Right lobe of liver (tissue), 6 donors: Measurements from ENCODE around the gene ANO6. TPM values are rescaled to one million over a fixed set of nuclear protein-coding genes. Genes with fewer than 3 reads are reported as not detected.
A peak's percentile ranks its signal among the peaks of the same experiment; 100 is the strongest.

Experiments used
- ATAC-seq, 4 donors: fragments of 200-7000 bp; cut with Tn5 transposase; one replicate each; pipeline ENCODE4 v1.9.1; 2020; ENCODE audit warnings: mild to moderate bottlenecking in 4 of 4, moderate library complexity in 4 of 4
- DNase-seq, 3 donors: peaks; one replicate each; pipeline ENCODE4 v3.0.0-alpha.2; 2020
- H3K27ac ChIP-seq, 3 donors: fragments of 200-600 bp; one replicate each; pipeline ENCODE4 v1.8.0; 2022
- H3K27me3 ChIP-seq, 2 donors: fragments of 200-600 bp; one replicate each; pipeline ENCODE4 v1.8.0; 2022
- H3K36me3 ChIP-seq, 4 donors: fragments of 200-600 bp; sonication (generic) in 1 of 4; one replicate each; pipeline versions ENCODE4 v1.5.1 to v1.8.0; 2017 to 2022; ENCODE audit warnings: control low read depth in 1 of 4
- H3K4me1 ChIP-seq, 4 donors: fragments of 200-600 bp; sonication (generic) in 1 of 4; one replicate each; pipeline versions ENCODE4 v1.5.1 to v1.8.0; 2017 to 2022; ENCODE audit warnings: control low read depth in 1 of 4
- H3K4me3 ChIP-seq, 3 donors: fragments of 200-600 bp; one replicate each; pipeline ENCODE4 v1.8.0; 2022
- H3K9me3 ChIP-seq, 4 donors: fragments of 200-600 bp; sonication (generic) in 1 of 4; one replicate each; pipeline versions ENCODE4 v1.5.1 to v1.8.0; 2017 to 2022; ENCODE audit warnings: control low read depth in 1 of 4
- POLR2A ChIP-seq: fragments of 450-650 bp; IDR thresholded peaks from one replicate; pipeline ENCODE4 v1.6.1; 2017; ENCODE audit warnings: antibody characterized with exemption, mild to moderate bottlenecking
- whole genome bisulfite sequencing: methylation state at CpG from one replicate; pipeline ENCODE4 v1.1.6; 2018; ENCODE audit warnings: low coverage, low lambda C conversion rate; ENCODE audit not compliant: insufficient coverage; ENCODE audit errors: missing lambda C conversion rate; 5-methylcytosine and 5-hydroxymethylcytosine counted together
- intact Hi-C, 2 donors: fragments of 100-400 bp; cut with DNase I; formaldehyde crosslinking; loops; one replicate each; pipeline versions ENCODE4 v1.11.2 to v1.14.1; 2022
- total RNA-seq, 6 experiments: library from RNA; depleted of rRNA in 2 of 6; stranded (reverse); fragments of >200 nt in 2 of 6; fragmentation: NEBNext Ultra II Directional in 3 of 6; extraction: Animal tissue kit (Norgen Biotek cat#: 25700) in 3 of 6; gene quantifications; one replicate each; pipeline versions ENCODE4 v1.1.0 to v1.2.4, GENCODE V29; 2016 to 2023
- TF ChIP-seq, protein P1 (sequence below), 4 donors: fragments of 200-600 bp in 3 of 4; fragments of 450-650 bp in 1 of 4; IDR thresholded peaks; one replicate each; pipeline versions ENCODE4 v1.5.1 to v1.8.0; 2016 to 2022; ENCODE audit warnings: antibody characterized with exemption in 4 of 4, mild to moderate bottlenecking in 2 of 4
- donor health status: DM: no; HTN: yes; CAD: no.
- donor health status: DM: no; HTN: no; CAD: no.
- donor health status: DM: no; HTN: no; CAD: no.
- donor health status: DM: no; HTN: yes; CAD: no.
- donor health status: DM: no; HTN: yes; CAD: no.

The ANO6 gene
- total RNA-seq, 6 experiments from 2014 or later, result 41.8 to 78.5 (median 48.9) TPM

DNA sequence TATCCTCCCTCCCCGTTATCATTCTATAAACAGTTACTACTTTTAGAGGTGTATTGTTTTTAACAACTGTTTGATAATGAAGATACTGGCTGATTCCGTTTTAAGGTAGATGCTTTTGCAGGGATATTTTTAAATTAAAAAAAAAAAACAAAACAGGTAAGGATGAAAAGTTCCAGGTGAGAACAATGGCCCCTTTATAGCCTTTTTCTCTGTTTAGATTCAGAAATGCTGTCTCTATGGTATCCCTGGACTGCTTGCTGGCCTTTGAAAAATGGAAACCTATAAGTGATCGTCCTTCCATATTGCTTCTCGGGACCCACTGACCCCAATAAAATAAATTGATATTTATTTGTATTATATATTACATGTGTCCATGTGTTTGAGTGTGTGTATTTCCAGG lies 23.2 kb upstream of the ANO6 start:
- Histone ChIP-seq H3K4me3 (no peak overlapping the region), H3K4me1 (no peaks in the 10 kb centered on the region), H3K36me3 (no peaks in the 10 kb centered on the region), H3K9me3 (no peaks in the 10 kb centered on the region), H3K27ac (no peak overlapping the region), H3K27me3 (no peaks in the 10 kb centered on the region)
- ATAC-seq (no peak), DNase-seq (no peak)
- intact Hi-C loops, result no loop called here
- WGBS, result 77% methylated on average over 4 of the region's 4 CpGs
- no peak for TF ChIP-seq POLR2A

DNA sequence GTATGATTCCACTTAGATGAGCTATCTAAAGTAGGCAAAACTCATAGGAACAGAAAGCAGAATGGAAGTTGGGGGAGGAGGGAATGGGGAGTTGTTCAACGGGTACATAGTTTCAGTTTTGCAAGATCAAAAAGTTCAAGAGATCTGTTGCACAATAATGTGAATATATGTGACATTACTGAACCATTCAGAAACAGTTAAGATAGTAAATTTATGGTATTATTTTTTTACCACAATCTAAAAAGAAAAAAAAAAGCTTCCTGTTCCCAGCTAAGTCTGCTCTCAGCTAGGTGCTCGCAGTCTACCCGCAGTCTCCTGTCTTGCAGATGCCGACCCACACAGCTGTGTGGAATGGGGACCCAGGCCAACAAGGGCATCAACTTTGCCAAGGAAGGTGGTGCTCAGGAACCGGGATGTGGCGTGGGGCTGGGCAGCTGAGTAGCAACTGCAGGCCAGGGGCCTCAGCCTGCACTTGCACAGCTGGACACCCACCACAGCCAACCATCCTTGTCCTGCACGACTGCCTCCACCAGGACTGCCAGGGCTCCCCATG lies 15.3 kb upstream of the ANO6 start:
- H3K4me1 ChIP-seq, result peaks cover 0 to 52% (median 18%) of the 10 kb centered on the region in 4 donors
- intact Hi-C loops, result no loop called here
- ATAC-seq (peak; percentile 64 to 79 (median 68)), DNase-seq (peak in 2 of 3 donors; percentile 55 to 56)
- 25% methylated on average over 4 of the region's 7 CpGs for WGBS
- TF ChIP-seq POLR2A, result no peak
- TF ChIP-seq, protein P1, sequence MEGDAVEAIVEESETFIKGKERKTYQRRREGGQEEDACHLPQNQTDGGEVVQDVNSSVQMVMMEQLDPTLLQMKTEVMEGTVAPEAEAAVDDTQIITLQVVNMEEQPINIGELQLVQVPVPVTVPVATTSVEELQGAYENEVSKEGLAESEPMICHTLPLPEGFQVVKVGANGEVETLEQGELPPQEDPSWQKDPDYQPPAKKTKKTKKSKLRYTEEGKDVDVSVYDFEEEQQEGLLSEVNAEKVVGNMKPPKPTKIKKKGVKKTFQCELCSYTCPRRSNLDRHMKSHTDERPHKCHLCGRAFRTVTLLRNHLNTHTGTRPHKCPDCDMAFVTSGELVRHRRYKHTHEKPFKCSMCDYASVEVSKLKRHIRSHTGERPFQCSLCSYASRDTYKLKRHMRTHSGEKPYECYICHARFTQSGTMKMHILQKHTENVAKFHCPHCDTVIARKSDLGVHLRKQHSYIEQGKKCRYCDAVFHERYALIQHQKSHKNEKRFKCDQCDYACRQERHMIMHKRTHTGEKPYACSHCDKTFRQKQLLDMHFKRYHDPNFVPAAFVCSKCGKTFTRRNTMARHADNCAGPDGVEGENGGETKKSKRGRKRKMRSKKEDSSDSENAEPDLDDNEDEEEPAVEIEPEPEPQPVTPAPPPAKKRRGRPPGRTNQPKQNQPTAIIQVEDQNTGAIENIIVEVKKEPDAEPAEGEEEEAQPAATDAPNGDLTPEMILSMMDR (IDR thresholded peaks at IDR 0.05), result no peak
- H3K27ac ChIP-seq, result peak overlapping the region in 2 of 3 donors; percentile 57 to 71
- H3K27me3 ChIP-seq, result no peaks in the 10 kb centered on the region
- no peaks in the 10 kb centered on the region for H3K9me3 ChIP-seq
- H3K4me3 ChIP-seq, result peak overlapping the region in 1 of 3 donors; percentile 33
- H3K36me3 ChIP-seq, result no peaks in the 10 kb centered on the region

DNA sequence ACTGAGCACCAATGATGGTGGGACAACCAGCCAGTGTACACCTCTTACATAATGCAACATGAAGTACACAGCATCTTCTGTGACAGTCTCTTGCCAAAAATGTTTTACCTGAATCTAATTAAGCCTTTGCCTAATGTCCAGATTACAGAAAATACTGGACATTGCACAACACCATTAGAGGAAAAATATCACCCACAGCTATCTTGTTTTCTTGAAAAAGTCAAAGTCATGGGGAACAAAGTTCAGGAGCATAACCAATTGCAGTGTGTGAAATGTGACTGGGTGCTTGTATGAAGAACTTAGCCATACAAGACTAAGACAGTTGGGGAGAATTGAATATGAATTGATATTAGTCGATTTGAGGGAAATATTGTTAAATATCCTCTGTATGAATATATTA lies 12.1 kb upstream of the ANO6 start:
- WGBS, result 47% methylated on average over 1 of the region's 1 CpG
- peak overlapping the region in 2 of 3 donors; percentile 52 to 58 for H3K27ac ChIP-seq
- TF ChIP-seq, protein P1 (IDR thresholded peaks at IDR 0.05), result no peak
- TF ChIP-seq POLR2A, result no peak

GRCh38 chr12:45204757-45205156 lies 11.1 kb upstream of the ANO6 start:
- WGBS, result 15% methylated on average over 3 of the region's 3 CpGs
- Histone ChIP-seq H3K4me3 (no peak overlapping the region), H3K4me1 (peaks cover 0 to 57% (median 17%) of the 10 kb centered on the region in 4 donors), H3K27ac (peak overlapping the region; percentile 23 to 58 (median 52)), H3K36me3 (no peaks in the 10 kb centered on the region), H3K27me3 (no peaks in the 10 kb centered on the region), H3K9me3 (no peaks in the 10 kb centered on the region)
- ATAC-seq (peak; percentile 69 to 83 (median 80)), DNase-seq (peak; percentile 44 to 73 (median 63))
- intact Hi-C loops, result no loop called here
- TF ChIP-seq POLR2A, result no peak
- TF ChIP-seq, protein P1 (IDR thresholded peaks at IDR 0.05), result no peak

More for the DNA sequence above, 12.1 kb upstream of the ANO6 start:
- ATAC-seq, result peak; percentile 68 to 74 (median 72)
- Histone ChIP-seq H3K36me3 (no peaks in the 10 kb centered on the region), H3K4me3 (no peak overlapping the region), H3K27me3 (no peaks in the 10 kb centered on the region), H3K4me1 (peaks cover 0 to 54% (median 18%) of the 10 kb centered on the region in 4 donors), H3K9me3 (no peaks in the 10 kb centered on the region)
- no peak for DNase-seq
- intact Hi-C loops, result no loop called here

DNA sequence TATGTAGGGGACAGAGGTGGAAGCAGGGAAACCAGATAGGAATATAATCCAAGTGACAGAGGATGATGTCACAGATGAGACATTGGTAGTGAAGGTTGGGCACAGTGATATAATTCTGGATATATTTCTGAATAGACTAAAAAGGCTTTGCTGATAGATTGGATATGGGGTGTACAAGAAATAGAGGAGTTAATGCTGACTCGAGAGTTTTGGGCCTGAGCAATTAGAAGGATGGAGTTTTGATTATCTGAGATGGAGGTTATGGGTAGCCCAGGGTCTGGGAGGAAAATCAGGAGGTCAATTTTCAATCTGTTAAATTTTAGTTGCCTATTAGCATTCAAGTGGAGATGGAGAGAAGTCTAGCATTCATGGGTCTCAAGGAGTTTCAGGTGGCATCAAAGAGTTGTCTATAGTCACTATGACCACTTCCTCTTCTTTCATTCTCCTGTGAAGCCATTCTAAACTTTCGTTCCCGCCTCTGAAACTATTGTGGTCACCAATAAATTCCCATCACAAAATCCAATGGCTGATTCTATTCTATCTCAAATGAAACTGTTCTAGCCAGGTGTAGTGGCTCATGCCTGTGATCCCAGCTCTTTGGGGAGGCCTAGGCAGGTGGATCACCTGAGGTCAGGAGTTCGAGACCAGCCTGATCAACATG lies 10.6 kb upstream of the ANO6 start:
- TF ChIP-seq, protein P1 (IDR thresholded peaks at IDR 0.05), result no peak
- TF ChIP-seq POLR2A, result no peak
- ATAC-seq (peak in 2 of 4 donors; percentile 2 to 20), DNase-seq (no peak)
- Histone ChIP-seq H3K4me3 (no peak overlapping the region), H3K9me3 (no peaks in the 10 kb centered on the region), H3K27ac (peak overlapping the region in 2 of 3 donors; percentile 23 to 58), H3K27me3 (no peaks in the 10 kb centered on the region), H3K4me1 (peaks cover 0 to 51% (median 14%) of the 10 kb centered on the region in 4 donors), H3K36me3 (no peaks in the 10 kb centered on the region)
- WGBS, result 76% methylated on average over 3 of the region's 4 CpGs
- intact Hi-C loops, result no loop called here
